ENCODE results near the gene ATF7. TPM values are rescaled to one million over a fixed set of nuclear protein-coding genes. Genes with fewer than 3 reads are reported as not detected.

Gene ATF7
- total RNA-seq, 1 experiment from 2014 or later = 44.3 TPM

DNA sequence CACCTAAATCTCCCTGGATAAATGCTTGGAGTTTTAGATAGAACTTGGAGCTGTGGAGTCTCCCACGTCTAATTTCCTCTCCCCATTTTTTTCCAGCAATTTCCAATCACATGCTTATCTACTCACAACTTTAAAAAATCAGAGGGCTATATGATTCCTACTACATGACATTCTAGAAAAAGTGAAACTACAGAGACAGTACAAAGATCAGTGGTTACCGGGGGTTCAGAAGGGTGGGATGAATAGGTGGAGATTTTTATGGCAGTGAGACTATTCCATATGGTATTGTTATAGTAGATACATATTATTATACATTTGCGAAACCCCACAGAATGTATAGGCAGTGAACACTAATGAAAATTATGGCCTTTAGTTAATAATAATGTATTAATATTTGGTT, 35.5 kb downstream of the ATF7 start:
- H3K27me3 ChIP-seq (replicated peaks; ENCODE audit: insufficient read depth, low read depth, low read length, poor library complexity) = no peaks in the 10 kb centered on the region
- BruUV-seq (replicated peaks) = no TSS peak
- TF ChIP-seq EZH2 (IDR thresholded peaks at IDR 0.05; ENCODE audit: borderline replicate concordance, low read depth, low read length, poor library complexity, severe bottlenecking) = no peak
- TF ChIP-seq, protein P1, sequence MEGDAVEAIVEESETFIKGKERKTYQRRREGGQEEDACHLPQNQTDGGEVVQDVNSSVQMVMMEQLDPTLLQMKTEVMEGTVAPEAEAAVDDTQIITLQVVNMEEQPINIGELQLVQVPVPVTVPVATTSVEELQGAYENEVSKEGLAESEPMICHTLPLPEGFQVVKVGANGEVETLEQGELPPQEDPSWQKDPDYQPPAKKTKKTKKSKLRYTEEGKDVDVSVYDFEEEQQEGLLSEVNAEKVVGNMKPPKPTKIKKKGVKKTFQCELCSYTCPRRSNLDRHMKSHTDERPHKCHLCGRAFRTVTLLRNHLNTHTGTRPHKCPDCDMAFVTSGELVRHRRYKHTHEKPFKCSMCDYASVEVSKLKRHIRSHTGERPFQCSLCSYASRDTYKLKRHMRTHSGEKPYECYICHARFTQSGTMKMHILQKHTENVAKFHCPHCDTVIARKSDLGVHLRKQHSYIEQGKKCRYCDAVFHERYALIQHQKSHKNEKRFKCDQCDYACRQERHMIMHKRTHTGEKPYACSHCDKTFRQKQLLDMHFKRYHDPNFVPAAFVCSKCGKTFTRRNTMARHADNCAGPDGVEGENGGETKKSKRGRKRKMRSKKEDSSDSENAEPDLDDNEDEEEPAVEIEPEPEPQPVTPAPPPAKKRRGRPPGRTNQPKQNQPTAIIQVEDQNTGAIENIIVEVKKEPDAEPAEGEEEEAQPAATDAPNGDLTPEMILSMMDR (conservative IDR thresholded peaks at IDR 0.05; ENCODE audit: low read depth, low read length) = no peak
- peak overlapping the region; percentile 62 for H3K27ac ChIP-seq (ENCODE audit: low read depth, low read length, poor library complexity, severe bottlenecking)
- no peaks in the 10 kb centered on the region for H3K9me3 ChIP-seq (ENCODE audit: low read depth, low read length, poor library complexity, severe bottlenecking)
- H3K4me3 ChIP-seq (ENCODE audit: low read depth, low read length, poor library complexity, severe bottlenecking) = no peak overlapping the region
- DNase-seq (ENCODE audit: low spot score) = no peak
- peaks cover 50% of the 10 kb centered on the region for H3K4me1 ChIP-seq (ENCODE audit: insufficient read depth, low read length, poor library complexity, severe bottlenecking)
- intact Hi-C loops (cut with micrococcal nuclease; ENCODE audit: unreplicated experiment) = no loop called here
- H3K36me3 ChIP-seq (ENCODE audit: insufficient read depth, low read length, poor library complexity, severe bottlenecking) = no peaks in the 10 kb centered on the region
- ChIA-PET CTCF (interaction anchor here (0.6 kb wide), 1 partner anchor 395 kb away, joined by 3 read pairs; no protein-coding TSS in a partner anchor), POLR2A (ENCODE audit: low non-redundant PET) (no interaction called here)

DNA sequence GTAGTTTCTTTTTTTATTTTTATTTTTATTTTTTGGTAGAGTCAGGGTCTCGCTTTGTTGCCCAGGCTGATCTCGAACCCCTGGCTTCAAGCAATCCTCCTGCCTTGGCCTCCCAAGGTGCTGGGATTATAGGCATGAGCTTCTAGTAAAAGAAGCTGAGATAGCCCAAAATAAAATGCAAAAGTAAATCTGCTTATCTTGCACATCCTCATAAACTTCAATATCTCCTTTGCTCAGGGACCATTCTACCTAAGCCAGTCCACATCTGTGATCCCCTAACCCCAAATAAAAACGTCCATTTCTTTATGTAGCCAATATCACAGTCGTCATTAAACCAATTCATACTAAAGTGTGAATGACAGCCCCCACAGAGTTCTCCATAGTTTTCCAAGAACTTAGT, 36.3 kb downstream of the ATF7 start:
- Histone ChIP-seq H3K4me3 (ENCODE audit: low read depth, low read length, poor library complexity, severe bottlenecking) (no peak overlapping the region), H3K36me3 (ENCODE audit: insufficient read depth, low read length, poor library complexity, severe bottlenecking) (no peaks in the 10 kb centered on the region), H3K27ac (ENCODE audit: low read depth, low read length, poor library complexity, severe bottlenecking) (no peak overlapping the region), H3K4me1 (ENCODE audit: insufficient read depth, low read length, poor library complexity, severe bottlenecking) (peaks cover 47% of the 10 kb centered on the region), H3K9me3 (ENCODE audit: low read depth, low read length, poor library complexity, severe bottlenecking) (no peaks in the 10 kb centered on the region), H3K27me3 (replicated peaks; ENCODE audit: insufficient read depth, low read depth, low read length, poor library complexity) (no peaks in the 10 kb centered on the region)
- ChIA-PET CTCF (no interaction called here), POLR2A (ENCODE audit: low non-redundant PET) (no interaction called here)
- intact Hi-C loops (cut with micrococcal nuclease; ENCODE audit: unreplicated experiment) = no loop called here
- no peak for TF ChIP-seq EZH2 (IDR thresholded peaks at IDR 0.05; ENCODE audit: borderline replicate concordance, low read depth, low read length, poor library complexity, severe bottlenecking)
- TF ChIP-seq, protein P1 (conservative IDR thresholded peaks at IDR 0.05; ENCODE audit: low read depth, low read length) = no peak
- DNase-seq (ENCODE audit: low spot score) = no peak
- BruUV-seq (replicated peaks) = no TSS peak

DNA sequence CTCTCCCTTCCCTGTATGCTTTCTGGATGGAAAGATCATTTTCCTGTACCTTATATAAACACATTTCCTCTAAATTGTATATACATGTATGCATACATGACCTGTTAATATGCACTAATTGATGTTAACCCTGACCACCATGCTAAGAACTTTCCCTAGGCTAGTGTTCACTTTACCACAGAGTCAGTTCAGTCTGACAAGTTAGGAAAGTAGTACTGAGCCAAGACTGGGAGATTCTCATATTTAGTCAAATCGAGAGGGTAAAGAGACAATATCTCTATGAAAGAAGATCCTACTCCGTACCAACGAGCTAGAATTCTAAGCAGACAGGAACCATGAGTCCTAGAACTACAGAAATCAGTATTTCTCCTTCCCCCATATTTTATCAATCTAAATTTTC, 36.8 kb downstream of the ATF7 start:
- no TSS peak for BruUV-seq (replicated peaks)
- TF ChIP-seq, protein P1 (conservative IDR thresholded peaks at IDR 0.05; ENCODE audit: low read depth, low read length) = no peak
- TF ChIP-seq EZH2 (IDR thresholded peaks at IDR 0.05; ENCODE audit: borderline replicate concordance, low read depth, low read length, poor library complexity, severe bottlenecking) = no peak
- peaks cover 47% of the 10 kb centered on the region for H3K4me1 ChIP-seq (ENCODE audit: insufficient read depth, low read length, poor library complexity, severe bottlenecking)
- H3K36me3 ChIP-seq (ENCODE audit: insufficient read depth, low read length, poor library complexity, severe bottlenecking) = no peaks in the 10 kb centered on the region
- ChIA-PET POLR2A (ENCODE audit: low non-redundant PET) (interaction anchor here (0.6 kb wide), 1 partner anchor 990 kb away, joined by 3 read pairs; no protein-coding TSS in a partner anchor), CTCF (no interaction called here)
- H3K4me3 ChIP-seq (ENCODE audit: low read depth, low read length, poor library complexity, severe bottlenecking) = no peak overlapping the region
- intact Hi-C loops (cut with micrococcal nuclease; ENCODE audit: unreplicated experiment) = no loop called here
- no peak overlapping the region for H3K27ac ChIP-seq (ENCODE audit: low read depth, low read length, poor library complexity, severe bottlenecking)
- DNase-seq (ENCODE audit: low spot score) = no peak
- H3K27me3 ChIP-seq (replicated peaks; ENCODE audit: insufficient read depth, low read depth, low read length, poor library complexity) = no peaks in the 10 kb centered on the region
- no peaks in the 10 kb centered on the region for H3K9me3 ChIP-seq (ENCODE audit: low read depth, low read length, poor library complexity, severe bottlenecking)
